ENCODE data around the gene WNK4. TPM values are rescaled to one million over a fixed set of nuclear protein-coding genes. Genes with fewer than 3 reads are reported as not detected.

WNK4 gene
- total and polyA plus RNA-seq, 10 of the 15 experiments (the other 5 are each of a cell fraction or from before 2014, with no cell fraction given) = 0.06 to 0.29 (median 0.13) TPM; not detected in 5

GRCh38 chr17:42843358-42843934 is 63.0 kb downstream of the WNK4 start (continued):
- TF ChIP-seq CTCF (IDR thresholded peaks at IDR 0.05 in 2 of 3, conservative IDR thresholded peaks at IDR 0.05 in 1 of 3; ENCODE audit: control insufficient read depth in 2 of 3, extremely low read depth in 1 of 3, insufficient read depth in 1 of 3, low read depth in 3 of 3, low read length in 3 of 3) (peak; percentile 82 to 87 (median 85)), SIN3A (IDR thresholded peaks at IDR 0.05; ENCODE audit: low read depth, low read length) (no peak), RAD21 (IDR thresholded peaks at IDR 0.05; ENCODE audit: insufficient read depth, low read depth, low read length) (peak; percentile 74), TARDBP (IDR thresholded peaks at IDR 0.05; ENCODE audit: borderline replicate concordance) (no peak), SMC3 (IDR thresholded peaks at IDR 0.05; ENCODE audit: borderline replicate concordance, low read length) (peak; percentile 54; the same call in 1 of the 2 replicates), STAT1 (conservative IDR thresholded peaks at IDR 0.05) (no peak), ZNF207 (IDR thresholded peaks at IDR 0.05; ENCODE audit: borderline replicate concordance) (no peak), POLR2A (IDR thresholded peaks at IDR 0.05; ENCODE audit: low read depth, low read length) (no peak; the same call in 1 of the 2 replicates), SIX5 (IDR thresholded peaks at IDR 0.05; ENCODE audit: low read depth, low read length, severe bottlenecking) (no peak)
- TF ChIP-seq, protein P1, sequence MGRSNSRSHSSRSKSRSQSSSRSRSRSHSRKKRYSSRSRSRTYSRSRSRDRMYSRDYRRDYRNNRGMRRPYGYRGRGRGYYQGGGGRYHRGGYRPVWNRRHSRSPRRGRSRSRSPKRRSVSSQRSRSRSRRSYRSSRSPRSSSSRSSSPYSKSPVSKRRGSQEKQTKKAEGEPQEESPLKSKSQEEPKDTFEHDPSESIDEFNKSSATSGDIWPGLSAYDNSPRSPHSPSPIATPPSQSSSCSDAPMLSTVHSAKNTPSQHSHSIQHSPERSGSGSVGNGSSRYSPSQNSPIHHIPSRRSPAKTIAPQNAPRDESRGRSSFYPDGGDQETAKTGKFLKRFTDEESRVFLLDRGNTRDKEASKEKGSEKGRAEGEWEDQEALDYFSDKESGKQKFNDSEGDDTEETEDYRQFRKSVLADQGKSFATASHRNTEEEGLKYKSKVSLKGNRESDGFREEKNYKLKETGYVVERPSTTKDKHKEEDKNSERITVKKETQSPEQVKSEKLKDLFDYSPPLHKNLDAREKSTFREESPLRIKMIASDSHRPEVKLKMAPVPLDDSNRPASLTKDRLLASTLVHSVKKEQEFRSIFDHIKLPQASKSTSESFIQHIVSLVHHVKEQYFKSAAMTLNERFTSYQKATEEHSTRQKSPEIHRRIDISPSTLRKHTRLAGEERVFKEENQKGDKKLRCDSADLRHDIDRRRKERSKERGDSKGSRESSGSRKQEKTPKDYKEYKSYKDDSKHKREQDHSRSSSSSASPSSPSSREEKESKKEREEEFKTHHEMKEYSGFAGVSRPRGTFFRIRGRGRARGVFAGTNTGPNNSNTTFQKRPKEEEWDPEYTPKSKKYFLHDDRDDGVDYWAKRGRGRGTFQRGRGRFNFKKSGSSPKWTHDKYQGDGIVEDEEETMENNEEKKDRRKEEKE (IDR thresholded peaks at IDR 0.05) = no peak

Data from GM12878 (cell line).